GM12875 (cell line): ENCODE measurements around the gene GALR1.
"Not testable (repeated sequence)": the region's sequence is repeated elsewhere in the genome, so short reads cannot be mapped to it uniquely, and the experiment has no call there.

ENCODE experiments used
- H3K4me3 ChIP-seq: one replicate; pipeline ENCODE4 v1.5.1; 2011; ENCODE audit warnings: low read depth, low read length, control low read depth
- CTCF ChIP-seq: IDR thresholded peaks from 2 replicates; pipeline ENCODE4 v1.5.1; 2011; ENCODE audit warnings: low read depth, mild to moderate bottlenecking, control low read depth, inconsistent platforms, low read length, moderate library complexity, borderline replicate concordance; ENCODE audit not compliant: insufficient read depth

Gene GALR1

GRCh38 chr18:77222464-77222863 lies 27.2 kb upstream of the GALR1 start:
- no peak for TF ChIP-seq CTCF
- no peak overlapping the region for H3K4me3 ChIP-seq

GRCh38 chr18:77223221-77223639 lies 26.4 kb upstream of the GALR1 start:
- no peak overlapping the region for H3K4me3 ChIP-seq
- TF ChIP-seq CTCF, result no peak

- no peak overlapping the region for H3K4me3 ChIP-seq
- TF ChIP-seq CTCF, result no peak
Measured at GRCh38 chr18:77223653-77224052, 26.0 kb upstream of the GALR1 start.

GRCh38 chr18:77230645-77231044 lies 19.0 kb upstream of the GALR1 start:
- H3K4me3 ChIP-seq, result no peak overlapping the region
- no peak for TF ChIP-seq CTCF

GRCh38 chr18:77234504-77235365 lies 14.9 kb upstream of the GALR1 start:
- no peak overlapping the region for H3K4me3 ChIP-seq
- TF ChIP-seq CTCF, result no peak

GRCh38 chr18:77239285-77239684 lies 10.4 kb upstream of the GALR1 start:
- H3K4me3 ChIP-seq, result not testable (repeated sequence)

- H3K4me3 ChIP-seq, result no peak overlapping the region
- TF ChIP-seq CTCF, result no peak
Measured at GRCh38 chr18:77248873-77249568, 627 bp upstream of the GALR1 start.
